PC-9 (cell line): Measurements from ENCODE around the gene RTN4R.
"Not testable (repeated sequence)": the region's sequence is repeated elsewhere in the genome, so short reads cannot be mapped to it uniquely, and the experiment has no call there.

Experiments
- EZH2 ChIP-seq: fragments of 200-600 bp; sonication (generic); IDR thresholded peaks from 2 replicates; pipeline ENCODE4 v1.8.0; 2017; ENCODE audit warnings: antibody characterized with exemption, low read depth
- TF ChIP-seq, protein P1 (sequence below): fragments of 200-600 bp; sonication (generic); conservative IDR thresholded peaks from 2 replicates; pipeline ENCODE4 v1.6.1; 2017; ENCODE audit warnings: mixed run types, antibody characterized with exemption, mild to moderate bottlenecking, moderate library complexity

GRCh38 chr22:20314741-20315336 is 46.7 kb upstream of the RTN4R start:
- TF ChIP-seq, protein P1, sequence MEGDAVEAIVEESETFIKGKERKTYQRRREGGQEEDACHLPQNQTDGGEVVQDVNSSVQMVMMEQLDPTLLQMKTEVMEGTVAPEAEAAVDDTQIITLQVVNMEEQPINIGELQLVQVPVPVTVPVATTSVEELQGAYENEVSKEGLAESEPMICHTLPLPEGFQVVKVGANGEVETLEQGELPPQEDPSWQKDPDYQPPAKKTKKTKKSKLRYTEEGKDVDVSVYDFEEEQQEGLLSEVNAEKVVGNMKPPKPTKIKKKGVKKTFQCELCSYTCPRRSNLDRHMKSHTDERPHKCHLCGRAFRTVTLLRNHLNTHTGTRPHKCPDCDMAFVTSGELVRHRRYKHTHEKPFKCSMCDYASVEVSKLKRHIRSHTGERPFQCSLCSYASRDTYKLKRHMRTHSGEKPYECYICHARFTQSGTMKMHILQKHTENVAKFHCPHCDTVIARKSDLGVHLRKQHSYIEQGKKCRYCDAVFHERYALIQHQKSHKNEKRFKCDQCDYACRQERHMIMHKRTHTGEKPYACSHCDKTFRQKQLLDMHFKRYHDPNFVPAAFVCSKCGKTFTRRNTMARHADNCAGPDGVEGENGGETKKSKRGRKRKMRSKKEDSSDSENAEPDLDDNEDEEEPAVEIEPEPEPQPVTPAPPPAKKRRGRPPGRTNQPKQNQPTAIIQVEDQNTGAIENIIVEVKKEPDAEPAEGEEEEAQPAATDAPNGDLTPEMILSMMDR = not testable (repeated sequence)
- TF ChIP-seq EZH2 = not testable (repeated sequence)
